ENCODE results near the gene ACOX3.
"Not testable (repeated sequence)": the region's sequence is repeated elsewhere in the genome, so short reads cannot be mapped to it uniquely, and the experiment has no call there.

The ACOX3 gene

DNA sequence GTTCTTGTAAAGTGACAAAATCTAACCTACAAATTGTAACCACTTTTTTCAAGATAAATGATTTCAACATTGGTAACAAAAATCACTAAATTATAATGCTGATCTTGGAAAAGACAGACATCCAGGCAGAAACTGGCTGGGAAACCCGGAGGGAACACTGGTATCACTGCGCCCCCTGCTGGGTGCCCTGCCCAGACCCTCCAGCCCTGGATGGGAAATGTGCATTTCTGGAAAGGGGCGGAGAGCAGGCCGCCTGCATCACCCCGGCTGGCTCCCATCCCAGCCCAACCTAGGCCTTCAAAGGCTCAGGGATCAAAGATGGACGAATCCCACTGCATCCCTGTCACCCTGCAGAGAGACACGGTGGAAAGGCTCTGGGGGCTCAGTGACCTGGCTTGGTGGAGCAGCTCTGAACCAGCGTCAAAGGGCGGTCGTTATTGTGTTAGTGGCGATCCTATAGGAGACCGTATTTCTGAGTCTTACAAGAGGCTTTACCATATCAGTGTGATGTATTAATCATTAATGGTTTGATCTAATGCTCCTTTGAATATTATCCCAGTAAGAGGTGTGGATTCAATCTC lies 37.3 kb downstream of the ACOX3 start:
- peak; percentile 22 for DNase-seq

DNA sequence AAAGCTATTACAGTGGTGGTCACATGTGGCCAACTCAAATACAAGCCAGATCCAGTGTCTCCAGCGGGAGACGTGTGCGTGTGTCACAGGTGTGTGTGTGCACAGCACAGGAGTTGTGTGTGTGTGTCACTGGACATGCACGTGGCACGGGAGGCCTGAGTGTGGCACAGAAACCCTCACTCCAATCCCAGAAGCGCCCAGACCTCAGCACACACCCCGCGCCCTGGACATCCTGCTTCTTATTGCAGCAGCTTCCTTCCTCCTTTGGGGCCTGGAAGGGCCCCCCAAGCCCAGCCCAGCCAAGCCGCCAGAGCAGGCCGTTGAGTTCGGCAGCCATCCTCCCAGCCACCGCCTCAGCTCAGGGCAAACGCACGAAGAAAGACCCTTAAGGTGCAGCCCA lies 37.9 kb downstream of the ACOX3 start:
- no peak for DNase-seq

- no peak for DNase-seq
Observed at GRCh38 chr4:8402181-8402597, 38.3 kb downstream of the ACOX3 start.

- DNase-seq: no peak
Observed at GRCh38 chr4:8401665-8402064, 38.9 kb downstream of the ACOX3 start.

DNA sequence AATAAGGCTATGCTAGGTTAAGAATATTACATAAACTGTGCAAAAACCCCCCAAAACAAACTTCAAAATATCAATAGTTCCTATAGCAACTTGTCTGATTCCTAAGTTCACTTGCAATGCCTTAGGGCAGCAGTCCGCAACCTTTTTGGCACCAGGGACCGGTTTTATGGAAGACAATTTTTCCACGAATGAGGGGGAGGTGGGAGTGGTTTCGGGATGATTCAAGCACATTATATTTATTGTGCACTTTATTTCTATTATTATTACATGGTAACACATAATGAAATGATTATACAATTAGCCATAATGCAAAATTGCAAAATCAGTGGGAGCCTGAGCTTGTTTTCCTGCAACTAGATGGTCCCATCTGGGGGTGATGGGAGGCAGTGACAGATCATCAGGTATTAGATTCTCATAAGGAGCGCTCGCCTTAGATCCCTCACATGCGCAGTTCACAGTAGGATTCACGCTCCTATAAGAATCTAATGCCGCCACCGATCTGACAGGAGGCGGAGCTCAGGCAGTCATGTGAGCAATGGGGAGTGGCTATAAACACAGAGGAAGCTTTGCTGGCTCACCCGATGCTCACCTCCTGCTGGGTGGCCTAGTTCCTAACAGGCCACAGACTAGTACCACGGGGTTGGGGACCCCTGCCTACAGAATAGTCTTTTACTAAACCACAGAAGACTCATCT lies 39.7 kb downstream of the ACOX3 start:
- DNase-seq: no peak

- no peak for DNase-seq
Observed at GRCh38 chr4:8399298-8399697, 41.2 kb downstream of the ACOX3 start.

GRCh38 chr4:8398347-8398746 lies 42.2 kb downstream of the ACOX3 start:
- no peak for DNase-seq

GRCh38 chr4:8396762-8397406 lies 43.6 kb downstream of the ACOX3 start:
- DNase-seq: no peak

DNA sequence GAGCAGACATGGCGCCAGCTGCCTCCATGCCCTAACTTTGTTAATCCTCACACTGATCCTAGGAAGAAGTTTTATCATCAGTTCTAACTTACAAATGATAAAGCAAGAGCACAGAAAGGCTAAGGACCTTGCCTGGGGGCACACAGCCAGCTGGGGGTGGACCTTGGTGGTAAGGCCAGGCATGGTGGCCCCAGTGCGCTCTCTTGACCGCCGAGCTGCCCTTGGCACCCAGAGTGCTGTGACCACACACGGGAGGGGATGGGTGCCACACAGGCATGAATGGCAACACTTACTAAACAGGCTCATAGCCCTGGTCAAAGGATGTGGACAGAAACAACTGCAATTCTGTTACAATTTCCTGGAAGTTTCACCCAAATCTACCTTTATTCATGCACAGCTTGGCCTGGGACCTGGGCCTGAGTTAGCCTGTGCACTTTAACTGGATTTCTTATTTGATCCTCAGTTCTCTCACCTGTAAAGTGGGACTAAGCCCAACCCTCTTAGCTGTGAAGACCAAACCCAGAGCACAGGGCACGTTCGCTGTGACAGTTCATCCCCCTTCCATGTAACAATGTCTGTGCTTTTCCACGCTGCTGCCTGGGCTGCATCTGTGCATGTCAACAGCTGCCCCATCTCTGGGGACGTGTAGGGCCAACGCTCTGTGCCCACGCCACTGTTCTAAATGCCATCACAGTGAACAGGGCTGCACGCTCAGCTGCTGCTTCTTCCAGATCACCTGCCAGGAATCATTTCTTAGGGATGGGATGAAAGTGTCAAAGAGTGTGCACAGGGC lies 44.8 kb downstream of the ACOX3 start:
- DNase-seq: no peak

DNA sequence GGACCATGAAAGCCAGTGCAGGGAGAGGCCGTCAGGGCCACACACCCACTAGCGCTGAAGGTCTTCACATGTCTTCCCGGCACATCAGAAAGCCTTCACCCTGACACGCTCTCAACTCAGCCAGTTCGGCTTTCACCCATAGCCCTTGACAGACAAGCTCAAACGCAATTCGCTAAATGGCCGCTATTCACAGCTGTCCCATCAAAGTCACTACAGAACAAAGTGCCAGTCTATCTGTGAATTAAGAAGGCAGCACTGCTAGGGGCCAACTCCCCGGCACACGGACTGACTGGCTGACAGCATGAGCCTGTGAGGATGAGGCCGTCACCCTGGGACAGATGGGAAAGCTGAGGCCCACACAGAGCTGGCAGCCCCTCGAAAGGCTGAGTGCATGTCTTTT lies 45.7 kb downstream of the ACOX3 start:
- no peak for DNase-seq

GRCh38 chr4:8394061-8394519 lies 46.4 kb downstream of the ACOX3 start:
- no peak for DNase-seq

GRCh38 chr4:8393593-8394038 lies 46.9 kb downstream of the ACOX3 start:
- DNase-seq: no peak

DNA sequence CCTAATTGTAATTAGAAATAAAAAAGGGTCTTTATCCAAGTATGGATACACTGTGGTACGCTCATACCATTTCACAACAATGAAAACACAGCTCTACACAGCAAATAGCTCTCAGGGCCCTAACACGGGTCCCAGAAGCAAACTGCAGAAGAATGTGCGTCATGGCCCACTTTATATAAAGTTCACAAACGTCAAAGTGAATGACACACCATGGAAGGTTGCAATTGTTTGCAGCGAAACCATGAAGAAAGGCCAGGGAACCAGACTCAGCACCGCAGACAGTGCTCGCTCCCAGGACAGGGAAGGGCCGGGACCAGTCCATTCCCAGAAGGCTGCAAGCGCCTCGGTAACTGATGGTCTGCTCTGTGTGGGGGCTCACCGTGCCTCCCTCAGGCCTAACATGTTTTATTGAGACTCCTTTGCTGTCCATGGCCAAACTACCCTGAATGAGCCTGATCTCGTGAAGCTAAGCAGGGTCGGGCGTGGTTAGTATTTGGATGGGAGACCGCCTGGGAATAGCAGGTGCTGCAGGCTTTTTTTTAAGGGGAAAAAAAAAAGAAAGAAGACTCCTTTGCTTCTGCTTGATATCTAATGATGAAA lies 47.8 kb downstream of the ACOX3 start:
- DNase-seq: no peak

- DNase-seq: no peak
Observed at GRCh38 chr4:8391972-8392371, 48.6 kb downstream of the ACOX3 start.

DNA sequence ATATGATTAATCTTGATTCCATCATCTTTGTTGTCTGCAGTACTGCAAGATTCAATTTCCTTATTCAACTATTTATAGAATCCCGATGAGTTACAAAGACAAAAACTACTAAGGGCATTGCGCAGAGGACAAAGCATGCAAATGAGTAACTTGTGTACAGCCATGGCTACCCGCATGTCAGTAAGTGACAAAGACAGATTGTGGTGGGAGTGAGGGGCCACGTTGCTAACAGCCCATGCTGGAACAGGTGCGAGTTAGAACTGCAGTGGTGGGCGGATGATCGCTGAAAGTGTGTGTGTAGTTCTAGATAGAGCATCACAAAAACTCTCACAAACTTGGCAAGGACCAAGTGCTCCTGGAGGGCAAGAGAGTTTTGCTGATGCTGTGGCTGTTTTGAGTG lies 49.5 kb downstream of the ACOX3 start:
- DNase-seq: no peak

GRCh38 chr4:8390577-8390976 lies 49.9 kb downstream of the ACOX3 start:
- DNase-seq: no peak

DNA sequence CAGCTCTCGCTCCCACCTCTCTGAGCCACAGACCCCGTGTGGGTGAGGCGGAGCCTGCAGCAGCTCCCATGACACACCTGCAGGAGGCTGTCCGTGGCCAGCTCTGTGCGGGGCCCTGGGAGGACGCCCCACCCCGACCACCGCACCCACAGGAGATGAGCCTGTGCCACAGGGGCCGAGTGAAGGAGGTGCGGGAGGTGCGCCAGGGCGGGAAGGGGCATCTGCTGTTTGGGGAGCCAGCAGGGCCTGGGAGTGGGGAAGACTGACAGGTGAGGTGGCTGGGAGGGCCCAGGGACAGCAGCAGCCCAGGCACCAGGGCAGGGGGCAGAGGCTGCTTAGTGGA lies 52.0 kb downstream of the ACOX3 start:
- no peak for DNase-seq

GRCh38 chr4:8387615-8388527 lies 52.7 kb downstream of the ACOX3 start:
- no peak for DNase-seq

- no peak for DNase-seq
Observed at GRCh38 chr4:8387194-8387593, 53.3 kb downstream of the ACOX3 start.

GRCh38 chr4:8386731-8387130 lies 53.8 kb downstream of the ACOX3 start:
- no peak for DNase-seq

DNA sequence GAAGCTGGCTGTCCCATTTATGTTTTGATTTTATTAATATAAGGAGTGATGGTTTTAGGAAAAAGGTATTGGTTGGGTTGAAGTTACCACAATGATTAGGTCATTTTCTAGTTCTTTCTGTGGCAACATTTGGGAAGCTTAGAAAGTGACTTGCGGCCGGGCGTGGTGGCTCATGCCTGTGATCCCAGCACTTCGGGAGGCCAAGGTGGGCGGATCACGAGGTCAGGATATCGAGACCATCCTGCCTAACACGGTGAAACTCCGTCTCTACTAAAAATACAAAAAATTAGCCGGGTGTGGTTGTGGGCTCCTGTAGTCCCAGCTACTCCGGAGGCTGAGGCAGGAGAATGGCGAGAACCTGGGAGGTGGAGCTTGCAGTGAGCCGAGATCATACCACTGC lies 54.4 kb downstream of the ACOX3 start:
- not testable (repeated sequence) for DNase-seq

GRCh38 chr4:8385611-8386010 lies 54.9 kb downstream of the ACOX3 start:
- no peak for DNase-seq
